H1 (cell line): ENCODE results near the gene PTPN12. TPM values are rescaled to one million over a fixed set of nuclear protein-coding genes. Genes with fewer than 3 reads are reported as not detected.

Experiments
- BACH1 ChIP-seq: IDR thresholded peaks from 2 replicates; pipeline ENCODE4 v1.6.1; 2012; ENCODE audit warnings: low read length, improper control_type of control experiment
- CTBP2 ChIP-seq: IDR thresholded peaks from 2 replicates; pipeline ENCODE4 v1.7.0; 2011; ENCODE audit warnings: borderline replicate concordance, mild to moderate bottlenecking, moderate library complexity, mixed read lengths, low read length; ENCODE audit not compliant: insufficient read depth, insufficient read length
- EGR1 ChIP-seq: IDR thresholded peaks from 2 replicates; pipeline ENCODE4 v1.6.1; 2011; ENCODE audit warnings: low read depth, low read length, borderline replicate concordance
- GTF2F1 ChIP-seq: IDR thresholded peaks from 2 replicates; pipeline ENCODE4 v1.6.1; 2012; ENCODE audit warnings: low read depth, low read length, improper control_type of control experiment, borderline replicate concordance
- HDAC6 ChIP-seq: IDR thresholded peaks from one replicate; pipeline ENCODE4 v1.7.1; 2012; ENCODE audit warnings: low read depth, mild to moderate bottlenecking, inconsistent platforms, low read length, moderate library complexity
- KDM1A ChIP-seq: fragments of 200-600, 300-600 bp; sonication (generic); IDR thresholded peaks from 2 replicates; pipeline ENCODE4 v1.7.1; 2016; ENCODE audit warnings: mild to moderate bottlenecking, low read length, borderline replicate concordance
- MAFK ChIP-seq: IDR thresholded peaks from 2 replicates; pipeline ENCODE4 v1.6.1; 2012; ENCODE audit warnings: low read depth, mild to moderate bottlenecking, improper control_type of control experiment, low read length
- TAF7 ChIP-seq: optimal IDR thresholded peaks from 2 replicates; pipeline ENCODE3; 2011; ENCODE audit warnings: low read depth, mild to moderate bottlenecking, inconsistent platforms, low read length, moderate library complexity, borderline replicate concordance
- USF2 ChIP-seq: IDR thresholded peaks from 2 replicates; pipeline ENCODE4 v1.6.1; 2011; ENCODE audit warnings: low read length, improper control_type of control experiment
- polyA plus RNA-seq, 7 experiments: library from polyadenylated mRNA; depleted of rRNA in 3 of 7; stranded (reverse) in 5 of 7; unstranded in 2 of 7; fragments of >200 nt in 5 of 7; fragments of 200-250 nt in 2 of 7; gene quantifications; 1 replicate in 5 of 7; 2 replicates in 1 of 7; 4 replicates in 1 of 7; pipeline versions ENCODE4 v1.2.1 to v1.2.3, GENCODE V29; 2011 to 2013; ENCODE audit warnings: missing spikeins in 2 of 7, mixed read lengths in 2 of 7
- total RNA-seq: library from RNA; stranded (reverse); fragmentation: NEBNext Ultra II Directional; extraction: Animal tissue kit (Norgen Biotek cat#: 25700); gene quantifications from 2 replicates; pipeline ENCODE4 v1.2.1, GENCODE V29; 2021

PTPN12 gene
- total and polyA plus RNA-seq, 2 of the 8 experiments (the other 6 are each of a cell fraction or from before 2014, with no cell fraction given): 39.7 to 132 TPM

- TF ChIP-seq BACH1: peak; percentile 5; the same call in 1 of the 2 replicates
- peak; percentile 15; the same call in 1 of the 2 replicates for TF ChIP-seq GTF2F1
- TF ChIP-seq EGR1: no peak
- TF ChIP-seq USF2: no peak
- TF ChIP-seq CTBP2: no peak
- TF ChIP-seq HDAC6: no peak
- peak; percentile 89 for TF ChIP-seq TAF7
- TF ChIP-seq KDM1A: no peak
- no peak for TF ChIP-seq MAFK
These were observed 521 bp upstream of the PTPN12 start (continued) for GRCh38 chr7:77536413-77537135.
